Measurements from ENCODE around the gene MRAP2.

MRAP2 gene, protein sequence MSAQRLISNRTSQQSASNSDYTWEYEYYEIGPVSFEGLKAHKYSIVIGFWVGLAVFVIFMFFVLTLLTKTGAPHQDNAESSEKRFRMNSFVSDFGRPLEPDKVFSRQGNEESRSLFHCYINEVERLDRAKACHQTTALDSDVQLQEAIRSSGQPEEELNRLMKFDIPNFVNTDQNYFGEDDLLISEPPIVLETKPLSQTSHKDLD

DNA sequence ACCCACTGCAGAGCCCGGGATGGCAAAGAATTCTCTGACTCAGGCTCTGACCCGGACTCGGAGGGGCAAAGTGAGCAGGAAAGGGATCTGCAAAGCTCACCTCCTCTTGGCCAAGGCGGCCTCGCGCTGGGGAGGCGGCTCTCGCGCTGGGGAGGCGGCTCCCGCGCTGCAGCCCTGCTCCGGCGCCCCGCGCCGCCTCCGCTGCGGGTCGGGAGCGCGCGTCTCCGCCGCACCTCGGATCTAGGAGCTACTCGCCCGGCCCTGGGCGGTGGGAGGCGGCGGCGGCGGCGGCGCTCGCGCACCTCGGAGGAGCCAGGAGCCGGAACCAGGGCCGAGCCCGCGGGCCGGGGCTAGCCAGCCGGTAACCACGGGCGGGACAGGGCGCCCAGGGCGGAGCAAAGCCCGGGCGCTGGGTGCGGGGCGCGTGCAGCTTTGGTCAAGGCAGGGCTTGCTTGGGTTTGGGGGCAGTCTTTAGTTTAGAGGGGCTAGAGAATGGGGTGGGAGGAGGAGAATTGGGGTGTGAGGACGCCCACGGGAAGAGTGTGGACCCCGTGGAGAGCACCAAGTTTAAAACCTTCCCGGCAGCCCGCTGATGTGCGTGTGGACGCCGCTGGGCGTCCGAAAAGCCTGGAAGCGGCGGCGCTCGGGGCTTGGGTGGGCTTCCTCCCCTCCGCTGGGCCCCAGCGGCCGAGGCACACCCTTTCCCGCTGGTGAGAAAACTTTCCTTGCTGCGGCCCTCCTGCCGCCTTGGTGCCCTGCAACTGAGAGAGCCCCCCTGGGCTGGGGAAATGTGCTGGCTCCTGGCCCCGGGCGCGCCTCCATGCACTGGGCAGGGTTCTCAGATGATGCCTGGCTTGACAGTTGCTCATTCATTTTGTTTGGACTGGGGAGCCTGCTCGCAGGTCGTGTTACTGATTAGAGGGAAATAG lies at the start of gene MRAP2:
Gene MRAP2 (plus strand): TSS at position 250 of the 929 bp plus-strand sequence. CDS start 21,547 bp downstream, outside the sequence.
- DNase-seq, result peak; percentile 73

DNA sequence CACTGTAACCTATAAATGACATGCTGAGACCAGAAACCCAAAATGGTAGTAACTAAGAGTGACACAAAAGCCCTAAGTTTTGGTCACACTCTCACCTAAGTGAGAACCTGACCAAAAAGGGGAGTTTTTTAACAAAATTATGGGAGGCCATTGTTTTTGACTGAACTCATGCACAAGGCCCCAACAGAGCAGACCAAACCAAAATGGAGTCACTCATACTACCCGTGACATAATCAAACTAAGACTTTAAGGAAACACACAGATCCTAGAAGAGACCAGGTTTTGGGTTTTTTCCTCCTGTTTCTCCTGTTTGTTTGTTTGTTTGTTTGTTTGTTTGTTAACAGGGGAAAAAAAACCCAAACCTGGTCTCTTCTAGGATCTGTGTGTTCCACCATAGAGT lies 49.2 kb upstream of the MRAP2 start:
- DNase-seq, result no peak

DNA sequence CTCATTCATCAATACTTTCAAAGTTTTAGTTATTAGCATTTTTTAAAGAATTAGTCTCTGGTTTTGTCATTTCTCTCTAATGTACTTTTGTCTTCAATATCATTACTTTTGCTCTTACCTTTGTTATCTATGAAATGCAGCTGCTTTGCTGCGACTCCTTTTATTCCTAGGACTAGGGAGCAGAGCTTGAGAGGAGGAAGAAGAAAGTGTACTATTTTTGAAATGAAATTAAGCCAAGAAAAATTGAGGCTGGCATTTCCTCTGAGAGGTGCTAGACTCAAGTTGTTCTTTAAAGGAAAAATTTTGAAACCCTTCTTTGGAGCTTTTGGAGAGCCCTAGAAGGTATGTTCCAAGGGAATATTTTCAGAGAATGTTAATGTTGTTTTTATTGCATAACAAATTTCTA lies 48.3 kb upstream of the MRAP2 start:
- DNase-seq, result no peak

DNA sequence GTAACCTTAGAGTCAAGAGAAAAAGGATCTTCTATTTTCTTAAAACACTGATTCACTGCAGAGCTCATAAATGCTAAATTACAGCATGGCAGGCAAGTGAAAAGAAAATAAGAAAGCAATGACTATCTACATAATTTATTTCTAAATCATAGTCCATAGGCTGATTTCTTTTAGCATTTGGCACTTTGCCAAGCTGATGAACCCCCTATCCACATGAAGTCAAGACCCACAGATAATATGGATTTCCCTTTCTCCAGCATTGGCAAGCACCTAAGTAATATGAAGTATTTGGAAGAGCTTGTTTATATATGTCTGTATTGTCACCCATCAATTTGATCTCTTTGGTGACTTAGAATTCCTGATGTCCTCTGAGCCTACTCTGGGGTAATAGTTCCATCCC lies 47.9 kb upstream of the MRAP2 start:
- DNase-seq, result no peak

DNA sequence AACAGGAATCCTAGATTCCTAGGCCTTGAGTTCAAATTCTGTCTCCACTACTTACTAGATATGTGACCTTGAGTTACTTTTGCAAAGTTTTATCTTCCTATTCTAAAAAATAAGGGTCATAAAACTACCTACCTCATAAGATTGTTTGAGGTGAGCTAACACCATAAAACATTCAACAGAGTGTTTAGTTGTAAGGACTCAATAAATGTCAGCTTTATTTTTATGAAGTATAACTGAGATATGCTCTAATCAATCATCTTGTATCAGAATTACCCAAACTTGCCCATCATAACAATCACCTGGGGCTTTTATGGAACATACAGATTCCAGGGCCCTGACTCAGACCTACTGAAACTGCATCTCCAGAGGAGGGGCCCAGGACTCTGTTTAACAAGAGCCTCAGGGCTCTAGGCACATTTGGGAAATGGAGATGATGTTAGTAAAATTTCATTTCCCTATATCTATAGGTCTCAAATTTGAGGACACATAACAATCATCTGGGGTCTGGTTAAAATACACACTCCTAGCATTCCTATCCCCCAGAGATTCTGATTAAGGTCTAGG lies 35.5 kb upstream of the MRAP2 start:
- no peak for DNase-seq

DNA sequence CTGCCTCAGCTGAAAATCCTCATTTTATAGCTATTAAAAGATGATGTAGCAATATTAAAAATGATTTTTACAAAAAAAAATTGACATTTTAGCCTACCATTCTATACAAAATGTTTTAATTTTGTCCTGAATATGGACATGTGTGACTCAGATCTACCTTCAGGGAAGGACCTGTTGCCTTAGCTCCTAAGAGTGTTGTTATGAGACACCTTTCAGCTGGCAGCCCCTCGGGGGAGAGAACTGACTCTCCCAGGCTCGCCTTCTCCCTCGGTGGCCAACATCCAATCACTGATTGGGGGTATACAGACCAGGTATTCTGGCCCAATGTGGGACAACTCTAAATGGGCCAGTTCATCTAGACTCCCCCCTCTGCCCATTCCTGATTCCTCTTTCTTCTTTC lies 32.5 kb upstream of the MRAP2 start:
- no peak for DNase-seq

DNA sequence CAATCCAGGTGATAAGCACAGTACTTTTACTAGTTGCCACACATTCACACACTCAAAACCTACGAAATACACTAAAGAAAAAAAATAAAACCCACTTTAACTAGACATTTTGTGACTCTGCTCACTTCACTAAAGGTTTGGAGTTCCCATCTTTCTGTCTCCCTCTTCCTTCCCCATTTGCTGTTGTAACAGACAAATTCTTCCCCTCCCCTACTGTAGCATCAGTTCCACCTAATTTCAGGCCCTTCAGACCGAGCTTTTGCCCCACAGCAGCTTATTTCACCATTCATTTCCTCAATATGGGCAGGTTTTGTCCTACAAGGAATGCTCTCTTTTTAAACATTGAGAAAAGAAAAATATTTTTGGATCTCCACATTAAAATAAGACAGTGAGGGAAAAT lies 31.3 kb upstream of the MRAP2 start:
- DNase-seq, result no peak

DNA sequence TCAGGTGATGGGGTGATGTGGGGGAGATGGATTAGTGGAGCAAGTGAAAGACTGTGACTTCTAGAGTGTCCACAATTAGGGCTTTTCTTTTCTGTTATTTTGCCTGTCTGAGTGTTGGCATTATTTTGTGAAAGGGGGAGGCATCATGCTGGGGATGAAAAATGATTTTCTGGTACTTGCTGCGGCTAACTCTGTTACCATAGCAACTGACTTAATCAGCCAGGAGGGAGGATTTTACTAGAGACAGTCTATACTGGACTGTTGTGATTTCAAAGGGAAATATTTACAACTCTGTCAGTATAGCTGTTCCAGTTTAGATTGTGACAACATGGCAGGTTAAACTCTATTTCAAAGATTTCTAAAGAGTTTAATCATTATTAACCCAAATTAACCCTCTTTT lies 30.4 kb upstream of the MRAP2 start:
- DNase-seq, result no peak

DNA sequence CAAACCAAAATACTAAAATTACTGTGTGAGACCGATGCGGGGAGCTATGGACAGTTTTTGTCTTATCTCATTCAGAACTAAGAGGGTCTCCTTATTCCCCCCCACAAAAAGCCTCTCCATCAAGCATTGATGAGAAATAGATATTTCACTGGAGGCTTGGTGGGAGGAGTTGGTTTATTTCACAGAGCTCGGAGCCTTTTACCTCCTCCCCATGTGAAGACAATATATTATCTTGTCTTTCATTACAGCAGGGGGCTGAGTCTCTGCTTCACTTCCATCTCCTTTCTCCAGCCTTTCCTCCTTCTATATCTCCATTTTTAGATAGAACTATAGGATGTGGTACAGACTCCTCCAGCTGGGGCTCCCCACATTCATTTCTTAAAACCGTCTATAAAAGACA lies 29.9 kb upstream of the MRAP2 start:
- no peak for DNase-seq

DNA sequence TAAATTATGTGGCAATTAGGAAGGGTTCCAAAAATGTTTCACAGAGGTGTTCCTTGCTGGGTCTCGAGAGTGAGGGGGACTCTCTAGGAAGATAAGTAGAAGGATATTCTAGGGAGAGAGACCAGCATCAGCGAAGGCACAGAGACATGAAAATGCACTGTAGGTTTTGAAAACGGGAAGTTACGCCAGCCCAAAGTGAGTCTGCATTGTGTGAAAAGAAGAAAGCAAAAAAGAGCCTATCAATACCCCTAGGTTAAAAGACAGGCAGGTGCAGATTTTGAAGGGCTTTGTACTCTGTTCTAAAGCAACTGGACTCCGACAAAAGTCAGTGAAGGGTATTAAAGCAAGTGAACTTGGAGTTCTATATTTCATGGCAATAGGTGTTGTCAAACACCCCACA lies 25.7 kb upstream of the MRAP2 start:
- DNase-seq, result no peak

DNA sequence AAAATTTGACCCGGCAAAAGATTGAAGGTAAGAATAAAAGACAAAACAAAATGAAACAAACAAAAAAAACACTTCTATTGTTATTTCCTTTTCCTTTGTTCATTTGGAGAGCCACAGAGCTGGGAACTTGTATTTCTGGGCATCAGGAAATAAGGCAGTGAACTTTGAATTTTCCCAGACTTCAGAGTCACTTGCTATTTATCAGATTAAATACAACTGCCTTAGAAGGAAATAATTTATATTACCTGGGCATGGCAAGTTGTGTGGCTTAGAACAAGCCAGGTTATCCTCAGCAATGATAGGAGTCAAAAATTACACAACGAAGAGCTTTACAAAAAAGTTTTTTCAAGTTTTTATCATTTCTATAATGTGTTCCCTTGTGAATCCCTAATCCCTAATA lies 20.2 kb upstream of the MRAP2 start:
- DNase-seq, result no peak

DNA sequence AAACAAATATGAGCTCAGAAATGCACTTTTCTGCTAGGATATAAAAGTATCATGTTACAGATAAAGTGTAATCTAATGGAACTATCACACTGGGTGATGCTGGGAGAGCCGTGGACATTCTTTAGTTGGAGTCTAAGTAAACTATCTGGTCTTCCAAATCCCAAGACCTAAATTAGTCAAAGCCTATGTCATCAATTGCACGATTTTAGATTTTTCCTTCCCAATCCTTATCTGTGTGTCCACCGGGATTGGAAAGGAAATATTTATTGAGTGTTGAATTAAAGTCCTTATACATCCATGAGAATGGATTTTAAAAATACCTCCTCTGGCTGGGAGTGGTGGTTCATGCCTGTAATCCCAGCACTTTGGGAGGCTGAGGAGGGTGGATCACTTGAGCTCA lies 19.6 kb upstream of the MRAP2 start:
- no peak for DNase-seq

DNA sequence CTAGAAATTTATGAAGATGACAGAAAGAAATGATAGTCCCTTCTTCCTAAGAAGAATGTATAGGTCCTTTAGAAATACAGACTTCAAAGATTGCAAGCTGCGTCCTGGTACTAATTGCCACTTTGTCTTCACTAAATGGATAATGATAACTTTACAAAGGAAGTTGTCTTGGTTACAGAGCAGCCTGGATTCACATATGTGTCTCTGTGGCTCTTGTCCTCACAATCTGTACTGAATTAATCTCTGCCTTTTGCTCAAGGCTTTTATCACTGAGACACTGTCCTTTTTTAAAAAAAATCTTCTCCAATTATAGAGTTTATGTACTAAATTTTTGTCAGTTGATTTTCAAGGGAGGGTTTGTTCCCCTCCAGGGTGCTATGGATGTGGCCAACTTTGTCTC lies 17.5 kb upstream of the MRAP2 start:
- DNase-seq, result no peak

DNA sequence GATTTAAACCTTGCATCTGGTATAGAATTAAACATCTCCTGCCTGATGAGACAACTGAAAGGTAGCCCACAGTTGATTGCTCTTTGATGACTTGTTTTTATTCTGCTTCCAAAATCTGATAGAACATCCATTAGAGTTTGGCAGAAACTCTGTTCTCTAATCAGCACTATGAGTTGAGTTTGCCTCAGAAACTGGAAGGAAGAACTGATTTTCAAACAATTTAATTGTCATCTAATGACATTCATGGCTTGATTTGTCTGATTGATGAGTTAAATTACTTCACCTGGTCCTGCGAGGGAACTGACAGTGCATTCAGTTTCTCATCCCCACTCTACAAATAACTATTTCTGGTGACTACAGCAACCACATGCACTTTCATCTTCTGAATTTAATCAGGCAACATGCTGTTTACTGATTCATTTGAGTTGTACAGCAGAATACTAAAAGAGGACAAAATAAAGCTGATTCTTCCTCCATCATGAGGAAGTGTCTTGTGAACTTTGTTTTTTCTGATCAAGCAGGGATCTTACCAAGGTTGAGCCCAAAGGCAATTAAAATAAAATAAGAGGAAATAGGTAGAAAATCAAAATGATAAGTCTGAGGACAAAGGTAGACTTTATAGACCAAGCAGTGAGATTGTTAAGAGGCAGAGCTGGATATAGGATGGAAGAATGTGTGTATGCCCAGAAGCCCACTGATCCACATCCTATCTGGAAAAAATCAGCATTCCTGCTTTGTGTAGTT lies 15.7 kb upstream of the MRAP2 start:
- no peak for DNase-seq

DNA sequence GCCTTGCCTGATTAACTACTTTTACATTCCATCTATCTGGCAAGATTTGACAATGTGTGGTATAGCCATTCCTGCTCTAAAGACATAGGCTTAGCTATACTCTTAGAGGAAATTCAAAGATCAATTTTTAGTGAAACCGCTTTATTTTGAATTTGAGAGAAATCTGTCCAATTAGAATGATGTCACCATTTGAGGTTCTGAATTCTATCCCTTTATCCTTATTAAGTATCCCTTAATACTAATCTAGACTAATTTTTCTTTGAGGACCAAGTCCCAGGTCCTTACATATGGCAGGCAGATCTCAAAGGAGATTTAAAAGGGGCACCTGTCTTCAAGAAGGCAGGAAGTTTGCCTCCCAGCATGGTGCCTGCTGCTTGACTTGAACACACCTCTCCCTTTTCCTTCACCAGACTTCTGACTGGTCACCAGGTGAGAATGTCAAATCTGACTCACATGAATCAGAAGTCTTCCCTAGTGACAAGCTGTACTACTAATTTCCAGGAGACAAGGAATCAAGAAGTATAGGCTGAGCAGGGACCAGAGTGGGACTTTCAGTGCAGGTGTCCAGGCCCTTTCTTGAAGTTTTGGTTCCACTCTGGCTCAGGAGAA lies 15.0 kb upstream of the MRAP2 start:
- peak; percentile 57 for DNase-seq

DNA sequence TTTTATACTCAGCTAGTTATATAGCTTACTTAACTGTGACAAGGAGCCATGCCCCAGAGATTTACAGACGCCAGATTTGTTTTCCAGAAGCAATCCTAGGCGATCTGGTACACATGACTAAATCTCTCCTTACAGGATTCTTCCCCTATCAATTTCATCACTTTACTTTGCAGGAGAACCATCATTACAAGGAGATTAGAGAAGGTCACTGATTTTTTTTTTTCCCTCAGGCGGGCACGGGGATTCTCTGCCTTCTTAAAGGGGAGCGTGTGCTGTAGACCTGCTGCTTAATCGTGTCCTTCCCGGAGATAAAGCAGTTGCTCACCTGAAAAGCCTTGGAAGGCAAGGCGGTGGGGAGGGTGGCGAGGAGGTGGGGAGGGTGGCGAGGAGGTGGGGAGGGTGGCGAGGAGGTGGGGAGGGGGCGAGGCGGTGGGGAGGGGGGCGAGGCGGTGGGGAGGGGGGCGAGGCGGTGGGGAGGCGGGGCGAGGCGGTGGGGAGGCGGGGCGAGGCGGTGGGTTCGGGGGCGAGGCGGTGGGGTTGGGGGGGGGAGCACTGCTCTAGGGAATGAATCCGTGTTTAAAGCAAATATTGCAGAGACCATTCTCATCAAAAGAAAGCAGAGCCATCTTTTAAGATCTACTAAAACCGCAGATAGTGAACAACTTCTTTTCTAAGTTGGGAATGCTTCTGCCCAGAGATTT lies 14.3 kb upstream of the MRAP2 start:
- DNase-seq, result no peak

DNA sequence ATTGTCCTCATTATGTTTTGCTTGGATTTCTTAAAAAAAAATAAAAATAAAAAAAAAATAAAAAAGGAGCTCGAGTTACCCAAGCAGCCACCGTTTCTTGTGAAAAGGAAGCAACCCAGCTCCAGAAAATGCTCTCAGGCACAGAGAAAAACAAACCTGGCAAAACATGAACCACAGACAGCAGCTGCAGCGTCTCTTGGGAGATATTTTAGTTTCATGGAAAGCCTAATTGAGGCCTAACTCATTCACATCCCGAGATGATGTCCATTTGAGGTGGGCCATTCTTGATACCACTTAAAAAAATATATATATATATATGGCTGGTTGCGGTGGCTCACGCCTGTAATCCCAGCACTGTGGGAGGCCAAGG lies 13.7 kb upstream of the MRAP2 start:
- no peak for DNase-seq

DNA sequence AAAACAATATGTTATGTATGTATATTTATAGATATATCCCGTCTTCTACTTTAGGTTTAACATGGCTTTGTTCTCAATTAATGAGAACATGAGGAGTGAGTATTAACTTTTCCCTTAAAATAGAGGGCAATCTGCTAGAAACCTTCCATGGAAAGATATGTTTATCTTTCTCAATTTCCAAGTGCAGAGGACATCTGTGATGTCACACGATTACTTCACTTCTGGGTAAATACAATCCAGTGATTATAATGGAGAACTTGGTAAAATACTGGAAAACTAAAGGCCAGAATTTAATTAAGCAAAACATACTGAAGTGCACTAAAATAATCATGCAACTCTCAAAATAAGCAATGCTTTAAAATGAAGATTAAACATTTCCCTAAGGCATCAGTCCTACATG lies 11.9 kb upstream of the MRAP2 start:
- no peak for DNase-seq

DNA sequence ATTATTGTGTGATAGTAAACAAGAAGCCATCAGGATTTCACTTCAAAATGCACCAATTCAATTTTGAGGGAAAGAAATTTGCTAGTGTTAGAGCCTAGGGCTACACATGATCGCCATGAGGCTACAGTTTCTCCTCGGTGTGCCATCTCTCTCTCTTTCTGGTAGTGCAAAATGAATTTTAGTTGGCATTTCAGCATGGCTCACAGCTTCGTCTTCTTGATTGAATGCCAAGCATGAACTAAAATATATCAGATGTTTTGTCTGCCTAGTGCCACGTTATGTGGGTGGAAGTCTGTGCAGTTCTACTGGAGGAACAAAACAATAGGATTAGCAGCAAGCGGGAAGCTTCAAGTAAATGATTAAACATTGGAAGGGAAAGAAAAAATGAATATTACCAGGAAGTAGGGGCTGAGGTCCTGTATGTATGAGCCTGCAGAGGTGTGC lies 6.8 kb upstream of the MRAP2 start:
- DNase-seq, result no peak

DNA sequence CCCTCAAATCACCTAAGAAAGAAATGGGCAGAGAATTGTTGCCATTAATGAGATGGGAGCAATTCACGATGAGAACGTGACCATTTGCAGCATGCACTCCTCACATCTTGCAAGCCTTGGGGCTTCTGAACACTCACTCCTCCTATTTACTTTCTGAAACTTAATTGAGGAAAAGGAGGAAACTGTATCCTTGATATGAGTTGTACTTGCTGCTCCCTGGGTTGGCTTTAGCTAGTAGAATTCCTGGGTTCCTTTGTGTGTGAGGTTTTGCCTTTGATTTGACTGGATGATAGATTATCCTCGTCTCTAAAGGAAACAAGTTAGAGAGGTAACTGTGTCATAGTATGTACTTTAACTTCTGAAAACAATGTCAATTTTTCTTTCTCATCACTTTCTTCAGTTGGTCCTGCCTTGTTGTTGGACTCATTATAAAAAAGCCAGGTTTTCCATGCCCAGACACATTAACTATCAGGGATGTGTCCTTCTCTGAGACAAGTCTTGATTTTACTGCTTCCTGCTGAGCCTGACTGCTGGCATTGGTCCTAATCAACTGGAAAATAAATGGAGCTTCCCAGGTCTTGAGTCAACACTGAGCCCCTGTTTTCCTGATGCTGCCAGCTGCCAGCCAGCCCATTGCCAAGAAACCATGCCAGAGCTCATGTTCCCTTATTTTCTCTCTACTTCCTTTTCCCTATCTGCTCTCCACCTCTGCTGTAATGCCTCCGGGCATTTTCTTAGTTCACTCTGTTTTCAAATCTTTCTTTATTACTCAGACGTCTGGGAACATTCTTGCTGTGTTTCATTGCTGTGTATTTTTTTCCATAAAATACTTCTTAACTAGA lies 6.0 kb upstream of the MRAP2 start:
- DNase-seq, result no peak

DNA sequence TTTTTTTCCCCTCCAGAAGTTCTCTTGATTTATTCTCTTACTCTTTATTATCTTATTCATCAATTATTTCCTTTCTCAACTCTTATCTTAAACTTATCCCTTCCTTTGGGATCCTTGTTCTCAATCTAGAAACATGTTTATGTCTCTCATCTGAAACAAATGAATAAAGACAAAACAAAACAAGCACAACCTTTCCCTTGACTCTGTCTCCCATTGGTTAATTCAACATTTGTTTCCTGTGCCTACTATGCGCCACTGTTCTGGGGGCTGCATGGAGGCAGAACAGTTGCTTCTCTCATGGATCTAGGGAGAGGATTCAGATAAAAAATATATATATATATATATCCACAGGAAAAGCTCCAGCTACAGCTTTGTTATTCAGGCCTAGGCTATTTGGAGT lies 5.2 kb upstream of the MRAP2 start:
- DNase-seq, result no peak

Measured in islet precursor cell (in vitro differentiated cells).